GM21825 (cell line): ENCODE data around the gene IRF8.

ENCODE experiments used
- ATAC-seq: cut with Tn5 transposase; IDR thresholded peaks from one replicate; pipeline ENCODE4 v1.9.1; 2021; ENCODE audit warnings: mild to moderate bottlenecking, moderate library complexity; ENCODE audit not compliant: unreplicated experiment

IRF8 gene

GRCh38 chr16:85911251-85911930 is 12.4 kb downstream of the IRF8 start:
- no peak for ATAC-seq

GRCh38 chr16:85912211-85912974 is 13.4 kb downstream of the IRF8 start:
- ATAC-seq, result no peak

- no peak for ATAC-seq
Observed at GRCh38 chr16:85913141-85913601, 14.2 kb downstream of the IRF8 start.

GRCh38 chr16:85913688-85914422 is 14.9 kb downstream of the IRF8 start:
- ATAC-seq, result no peak

- ATAC-seq, result no peak
Observed at GRCh38 chr16:85914423-85914794, 15.4 kb downstream of the IRF8 start.

GRCh38 chr16:85915125-85915845 is 16.3 kb downstream of the IRF8 start:
- ATAC-seq, result no peak

- no peak for ATAC-seq
Observed at GRCh38 chr16:85916141-85916890, 17.4 kb downstream of the IRF8 start.

GRCh38 chr16:85917012-85917411 is 18.1 kb downstream of the IRF8 start:
- no peak for ATAC-seq

GRCh38 chr16:85917959-85918358 is 19.0 kb downstream of the IRF8 start:
- ATAC-seq, result peak; percentile 45

GRCh38 chr16:85918436-85918835 is 19.5 kb downstream of the IRF8 start:
- no peak for ATAC-seq

- no peak for ATAC-seq
Observed at GRCh38 chr16:85919271-85920267, 20.6 kb downstream of the IRF8 start.

GRCh38 chr16:85921026-85921425 is 22.1 kb downstream of the IRF8 start:
- ATAC-seq, result no peak

GRCh38 chr16:85923153-85924021 is 24.4 kb downstream of the IRF8 start:
- no peak for ATAC-seq

GRCh38 chr16:85924675-85925074 is 25.7 kb downstream of the IRF8 start:
- no peak for ATAC-seq

- ATAC-seq, result no peak
Observed at GRCh38 chr16:85926370-85926769, 27.4 kb downstream of the IRF8 start.

- ATAC-seq, result no peak
Observed at GRCh38 chr16:85927371-85927770, 28.4 kb downstream of the IRF8 start.

GRCh38 chr16:85927959-85928358 is 29.0 kb downstream of the IRF8 start:
- ATAC-seq, result no peak

GRCh38 chr16:85928401-85928820 is 29.4 kb downstream of the IRF8 start:
- no peak for ATAC-seq
